ENCODE results near the gene TMEM63C. TPM values are rescaled to one million over a fixed set of nuclear protein-coding genes. Genes with fewer than 3 reads are reported as not detected.

Gene TMEM63C
- total RNA-seq, 1 donor from 2014 or later, result 0.27 TPM

DNA sequence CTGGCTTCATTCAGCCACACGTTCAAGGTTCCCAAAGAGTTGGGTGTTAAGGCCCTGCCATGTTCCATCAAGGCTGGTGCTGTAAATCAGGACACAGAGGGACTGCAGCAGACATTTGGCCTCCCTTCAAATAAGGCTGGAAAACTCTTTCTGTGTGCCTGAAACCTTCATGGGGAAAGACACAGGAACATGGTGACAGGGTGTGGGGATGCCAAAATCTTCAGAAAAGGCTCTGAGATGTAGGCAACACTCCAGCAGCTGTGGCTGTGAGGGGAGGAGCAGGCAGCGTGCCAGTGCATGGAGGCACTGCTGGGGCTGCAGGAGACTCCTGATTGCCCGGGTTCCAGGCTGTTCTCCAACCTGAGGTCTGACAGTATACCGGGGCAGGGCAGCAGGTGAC, 124.1 kb downstream of the TMEM63C start:
- peaks cover 13% of the 10 kb centered on the region for H3K36me3 ChIP-seq
- ATAC-seq (no peak), DNase-seq (no peak)
- H3K9me3 ChIP-seq, result no peaks in the 10 kb centered on the region
- TF ChIP-seq, protein P1, sequence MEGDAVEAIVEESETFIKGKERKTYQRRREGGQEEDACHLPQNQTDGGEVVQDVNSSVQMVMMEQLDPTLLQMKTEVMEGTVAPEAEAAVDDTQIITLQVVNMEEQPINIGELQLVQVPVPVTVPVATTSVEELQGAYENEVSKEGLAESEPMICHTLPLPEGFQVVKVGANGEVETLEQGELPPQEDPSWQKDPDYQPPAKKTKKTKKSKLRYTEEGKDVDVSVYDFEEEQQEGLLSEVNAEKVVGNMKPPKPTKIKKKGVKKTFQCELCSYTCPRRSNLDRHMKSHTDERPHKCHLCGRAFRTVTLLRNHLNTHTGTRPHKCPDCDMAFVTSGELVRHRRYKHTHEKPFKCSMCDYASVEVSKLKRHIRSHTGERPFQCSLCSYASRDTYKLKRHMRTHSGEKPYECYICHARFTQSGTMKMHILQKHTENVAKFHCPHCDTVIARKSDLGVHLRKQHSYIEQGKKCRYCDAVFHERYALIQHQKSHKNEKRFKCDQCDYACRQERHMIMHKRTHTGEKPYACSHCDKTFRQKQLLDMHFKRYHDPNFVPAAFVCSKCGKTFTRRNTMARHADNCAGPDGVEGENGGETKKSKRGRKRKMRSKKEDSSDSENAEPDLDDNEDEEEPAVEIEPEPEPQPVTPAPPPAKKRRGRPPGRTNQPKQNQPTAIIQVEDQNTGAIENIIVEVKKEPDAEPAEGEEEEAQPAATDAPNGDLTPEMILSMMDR (IDR thresholded peaks at IDR 0.05), result no peak
- H3K4me3 ChIP-seq, result no peak overlapping the region
- H3K4me1 ChIP-seq, result peaks cover 18% of the 10 kb centered on the region
- no peak overlapping the region for H3K27ac ChIP-seq
- H3K27me3 ChIP-seq (ENCODE audit: low read depth), result no peaks in the 10 kb centered on the region
- intact Hi-C loops (cut with DNase I), result no loop called here

DNA sequence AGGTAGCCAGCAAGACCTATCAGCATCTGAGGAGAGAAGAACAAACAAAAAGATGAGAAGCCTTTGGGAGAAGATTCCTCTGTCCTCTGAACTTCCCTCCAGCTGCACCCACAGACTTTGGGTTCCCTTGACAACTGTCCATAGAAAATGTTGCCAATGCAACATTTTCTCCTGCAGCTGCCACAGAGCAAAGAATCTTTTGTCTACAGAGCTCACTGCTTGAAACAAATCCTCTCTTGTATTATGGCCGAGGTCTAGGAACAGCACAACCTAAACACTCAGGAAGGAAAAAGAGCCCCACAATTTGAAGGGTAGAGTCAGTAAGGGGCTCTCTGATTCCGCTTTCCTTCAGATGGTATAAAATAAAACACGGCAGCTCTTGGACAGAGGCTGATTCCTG, 124.8 kb downstream of the TMEM63C start:
- DNase-seq, result no peak
- Histone ChIP-seq H3K9me3 (no peaks in the 10 kb centered on the region), H3K36me3 (peaks cover 13% of the 10 kb centered on the region), H3K4me1 (peaks cover 18% of the 10 kb centered on the region), H3K27me3 (ENCODE audit: low read depth) (no peaks in the 10 kb centered on the region), H3K4me3 (no peak overlapping the region), H3K27ac (no peak overlapping the region)
- TF ChIP-seq, protein P1 (IDR thresholded peaks at IDR 0.05), result no peak
- intact Hi-C loops (cut with DNase I), result no loop called here
- no peak for ATAC-seq

- H3K27me3 ChIP-seq (ENCODE audit: low read depth), result no peaks in the 10 kb centered on the region
- no peaks in the 10 kb centered on the region for H3K9me3 ChIP-seq
- peaks cover 9% of the 10 kb centered on the region for H3K36me3 ChIP-seq
- intact Hi-C loops (cut with DNase I), result no loop called here
- no peak overlapping the region for H3K4me3 ChIP-seq
- peaks cover 18% of the 10 kb centered on the region for H3K4me1 ChIP-seq
- DNase-seq, result no peak
- no peak for ATAC-seq
- no peak overlapping the region for H3K27ac ChIP-seq
- TF ChIP-seq, protein P1 (IDR thresholded peaks at IDR 0.05), result no peak
Observed at GRCh38 chr14:77306851-77307496, 125.4 kb downstream of the TMEM63C start.

Small RNA genes within 50 kb of the gene (microRNA-seq; reads per million reads assigned to microRNA genes)
- not detected for gene MIR1260A (ENCODE audit: borderline number of aligned reads)

Other genes with a start within 250 kb of the TMEM63C start
- 44.3 TPM for gene IRF2BPL, start 153.1 kb upstream of the TMEM63C start, total RNA-seq
- 28.4 TPM for gene CIPC, start 83.5 kb upstream of the TMEM63C start, total RNA-seq
- not detected for gene ZDHHC22, start 40.0 kb upstream of the TMEM63C start, total RNA-seq
- gene NGB, start 89.4 kb downstream of the TMEM63C start, total RNA-seq, result not detected
- gene POMT2, start 139.1 kb downstream of the TMEM63C start, total RNA-seq, result 23.5 TPM
- gene GSTZ1, start 139.2 kb downstream of the TMEM63C start, total RNA-seq, result 12.5 TPM
- 12.1 TPM for gene TMED8, start 195.3 kb downstream of the TMEM63C start, total RNA-seq
- gene SAMD15, start 195.6 kb downstream of the TMEM63C start, total RNA-seq, result 2.8 TPM
- gene NOXRED1, start 241.7 kb downstream of the TMEM63C start, total RNA-seq, result 0.77 TPM